ENCODE measurements around the gene PDE2A. TPM values are rescaled to one million over a fixed set of nuclear protein-coding genes. Genes with fewer than 3 reads are reported as not detected.

The PDE2A gene
- total and polyA plus RNA-seq, 2 donors (not counting 3 experiments of a cell fraction or from before 2014, with no cell fraction given): 14.8 to 16.8 TPM

- dilution Hi-C loops (cut with MboI; ENCODE audit: extremely low pct_ligation_motif_present, low sequenced_read_pairs) (no loop called here), intact Hi-C loops (cut with micrococcal nuclease) (no loop called here)
- Histone ChIP-seq H3K27ac (ENCODE audit: insufficient read depth, low read depth, low read length) (no peak overlapping the region), H3K9me1 (replicated peaks; ENCODE audit: control insufficient read depth, extremely low read depth, insufficient read depth, low read length) (no peaks in the 10 kb centered on the region), H3K9me3 (replicated peaks; ENCODE audit: control insufficient read depth, insufficient read depth, low read length) (no peaks in the 10 kb centered on the region), H3K4me1 (ENCODE audit: control insufficient read depth, extremely low read depth, insufficient read depth, low read length) (no peaks in the 10 kb centered on the region), H4K20me1 (replicated peaks; ENCODE audit: control insufficient read depth, extremely low read depth, insufficient read depth, low read length) (no peaks in the 10 kb centered on the region), H3K79me2 (ENCODE audit: control insufficient read depth, insufficient read depth, low read length) (no peaks in the 10 kb centered on the region), H3K36me3 (ENCODE audit: control insufficient read depth in 2 of 2, extremely low read depth in 1 of 2, insufficient read depth in 2 of 2, low read length in 2 of 2) (no peaks in the 10 kb centered on the region), H3K4me3 (replicated peaks in 1 of 3; ENCODE audit: insufficient read depth in 1 of 3, low read depth in 1 of 3, low read length in 3 of 3) (no peak overlapping the region), H3K27me3 (ENCODE audit: control insufficient read depth in 2 of 2, insufficient read depth in 2 of 2, low read length in 2 of 2) (no peaks in the 10 kb centered on the region), H3K4me2 (ENCODE audit: insufficient read depth, low read length) (no peak overlapping the region), H3K9ac (replicated peaks; ENCODE audit: extremely low read depth, insufficient read depth, low read length) (no peak overlapping the region), H2AFZ (ENCODE audit: low read depth, low read length) (no peak overlapping the region)
- no TSS peak for BruUV-seq (replicated peaks)
- POLR2A ChIA-PET: no interaction called here
- FAIRE-seq (no peak), DNase-seq (ENCODE audit: low read depth, low spot score) (no peak)
- CTCF ChIA-PET: no interaction called here
- no peak for TF ChIP-seq JUN (IDR thresholded peaks at IDR 0.05; ENCODE audit: borderline replicate concordance, insufficient read depth, insufficient read length, low read depth)
- TF ChIP-seq GATA2 (IDR thresholded peaks at IDR 0.05; ENCODE audit: insufficient read depth, insufficient read length, low read depth, low read length): no peak
- no peak for TF ChIP-seq EZH2 (IDR thresholded peaks at IDR 0.05; ENCODE audit: borderline replicate concordance, low read depth, low read length, severe bottlenecking)
- TF ChIP-seq, protein P1, sequence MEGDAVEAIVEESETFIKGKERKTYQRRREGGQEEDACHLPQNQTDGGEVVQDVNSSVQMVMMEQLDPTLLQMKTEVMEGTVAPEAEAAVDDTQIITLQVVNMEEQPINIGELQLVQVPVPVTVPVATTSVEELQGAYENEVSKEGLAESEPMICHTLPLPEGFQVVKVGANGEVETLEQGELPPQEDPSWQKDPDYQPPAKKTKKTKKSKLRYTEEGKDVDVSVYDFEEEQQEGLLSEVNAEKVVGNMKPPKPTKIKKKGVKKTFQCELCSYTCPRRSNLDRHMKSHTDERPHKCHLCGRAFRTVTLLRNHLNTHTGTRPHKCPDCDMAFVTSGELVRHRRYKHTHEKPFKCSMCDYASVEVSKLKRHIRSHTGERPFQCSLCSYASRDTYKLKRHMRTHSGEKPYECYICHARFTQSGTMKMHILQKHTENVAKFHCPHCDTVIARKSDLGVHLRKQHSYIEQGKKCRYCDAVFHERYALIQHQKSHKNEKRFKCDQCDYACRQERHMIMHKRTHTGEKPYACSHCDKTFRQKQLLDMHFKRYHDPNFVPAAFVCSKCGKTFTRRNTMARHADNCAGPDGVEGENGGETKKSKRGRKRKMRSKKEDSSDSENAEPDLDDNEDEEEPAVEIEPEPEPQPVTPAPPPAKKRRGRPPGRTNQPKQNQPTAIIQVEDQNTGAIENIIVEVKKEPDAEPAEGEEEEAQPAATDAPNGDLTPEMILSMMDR (IDR thresholded peaks at IDR 0.05; ENCODE audit: extremely low read depth in 1 of 2, insufficient read depth in 1 of 2, low read depth in 1 of 2, low read length in 2 of 2): no peak
- no peak for TF ChIP-seq POLR2A (IDR thresholded peaks at IDR 0.05; ENCODE audit: low read depth, low read length)
- TF ChIP-seq FOS (IDR thresholded peaks at IDR 0.05; ENCODE audit: borderline replicate concordance, insufficient read depth, low read length): no peak
- TF ChIP-seq POLR2AphosphoS5 (IDR thresholded peaks at IDR 0.05; ENCODE audit: insufficient read depth, low read depth, low read length): no peak
- no peak for TF ChIP-seq MAX (IDR thresholded peaks at IDR 0.05; ENCODE audit: insufficient read depth, insufficient read length)
- TF ChIP-seq MYC (IDR thresholded peaks at IDR 0.05; ENCODE audit: low read depth, low read length): no peak
These were observed 60.8 kb downstream of the PDE2A start for GRCh38 chr11:72613450-72613849.

Data from endothelial cell of umbilical vein (primary cell).